Activated CD8-positive, alpha-beta T cell treated with anti-CD3 and anti-CD28 coated beads for 36 hours (primary cell): ENCODE data around the gene SEC61B. TPM values are rescaled to one million over a fixed set of nuclear protein-coding genes. Genes with fewer than 3 reads are reported as not detected.

ENCODE experiments used
- ATAC-seq: fragments of 200-7000 bp; cut with Tn5 transposase; one replicate; pipeline ENCODE4 v1.10.0; 2021; ENCODE audit warnings: mild to moderate bottlenecking, moderate library complexity
- CTCF ChIA-PET: fragments of 350-600 bp; sonication (Branson Sonifier 250); formaldehyde crosslinking; loops from one replicate; lab custom pipeline; 2021; ENCODE audit warnings: antibody characterized with exemption; lab: Charles Lee
- POLR2A ChIA-PET: fragments of 350-600 bp; sonication (Branson Sonifier 250); formaldehyde crosslinking; loops from one replicate; lab custom pipeline; 2021; ENCODE audit warnings: antibody characterized with exemption; lab: Charles Lee
- DNase-seq: peaks from one replicate; pipeline ENCODE4 v3.0.0-alpha.2; 2020
- H3K27ac Mint-ChIP-seq: one replicate; pipeline ENCODE4 v1.8.0; 2021; ENCODE audit warnings: mild to moderate bottlenecking, mixed read lengths
- H3K27me3 Mint-ChIP-seq: one replicate; pipeline ENCODE4 v1.8.0; 2021; ENCODE audit warnings: mixed read lengths
- H3K36me3 Mint-ChIP-seq: one replicate; pipeline ENCODE4 v1.8.0; 2021; ENCODE audit warnings: low read depth, mixed read lengths
- H3K4me1 Mint-ChIP-seq: one replicate; pipeline ENCODE4 v1.8.0; 2021; ENCODE audit warnings: low read depth, mixed read lengths
- H3K4me3 Mint-ChIP-seq: one replicate; pipeline ENCODE4 v1.8.0; 2021; ENCODE audit warnings: mild to moderate bottlenecking, moderate library complexity, mixed read lengths
- H3K9me3 Mint-ChIP-seq: one replicate; pipeline ENCODE4 v1.8.0; 2021; ENCODE audit warnings: mixed read lengths
- CTCF ChIP-seq: fragments of 200-600 bp; IDR thresholded peaks from one replicate; pipeline ENCODE4 v1.8.0; 2022; ENCODE audit warnings: antibody characterized with exemption, mild to moderate bottlenecking
- intact Hi-C: fragments of 100-400 bp; cut with micrococcal nuclease; formaldehyde crosslinking; loops from one replicate; pipeline ENCODE4 v1.10.0; 2022
- total RNA-seq, 2 experiments: library from RNA; stranded (reverse); gene quantifications; one replicate each; pipeline ENCODE4 v1.2.3, GENCODE V29; 2021

SEC61B gene
- total RNA-seq, 2 experiments from 2014 or later, result 140 to 149 TPM

GRCh38 chr9:99265691-99266090 is 43.6 kb downstream of the SEC61B start:
- ATAC-seq (no peak), DNase-seq (no peak)
- Mint-ChIP-seq H3K4me1 (peaks cover 27% of the 10 kb centered on the region), H3K27me3 (peaks cover 3% of the 10 kb centered on the region), H3K4me3 (no peak overlapping the region), H3K27ac (no peak overlapping the region), H3K36me3 (no peaks in the 10 kb centered on the region), H3K9me3 (no peaks in the 10 kb centered on the region)
- CTCF ChIA-PET, result interaction anchor here (0.6 to 2.6 kb wide), 15 partner anchors 9 to 713 kb away, joined by 3 to 20 read pairs (median 3); no protein-coding TSS in a partner anchor
- POLR2A ChIA-PET, result interaction anchor here (1.4 to 2.3 kb wide), 2 partner anchors 11 to 18 kb away, joined by 3 to 6 read pairs; no protein-coding TSS in a partner anchor
- TF ChIP-seq CTCF, result no peak
- intact Hi-C loops, result loop anchor here (5.0 to 10.0 kb wide), 2 partner anchors 557 to 749 kb away; partner anchors contain the start of gene NR4A3

- DNase-seq, result peak; percentile 86
- Mint-ChIP-seq H3K9me3 (no peaks in the 10 kb centered on the region), H3K27me3 (peaks cover 3% of the 10 kb centered on the region), H3K4me1 (peaks cover 27% of the 10 kb centered on the region), H3K36me3 (no peaks in the 10 kb centered on the region), H3K4me3 (peak overlapping the region; percentile 6), H3K27ac (no peak overlapping the region)
- peak; percentile 90 for ATAC-seq
- POLR2A ChIA-PET, result interaction anchor here (2.3 kb wide), 1 partner anchor 12 kb away, joined by 6 read pairs; no protein-coding TSS in a partner anchor
- TF ChIP-seq CTCF, result peak; percentile 97
- CTCF ChIA-PET, result interaction anchor here (0.6 to 2.6 kb wide), 15 partner anchors 10 to 712 kb away, joined by 3 to 20 read pairs (median 3); no protein-coding TSS in a partner anchor
- intact Hi-C loops, result loop anchor here (5.0 to 10.0 kb wide), 2 partner anchors 556 to 748 kb away; partner anchors contain the start of gene NR4A3
Observed at GRCh38 chr9:99266255-99267023, 44.4 kb downstream of the SEC61B start.

DNA sequence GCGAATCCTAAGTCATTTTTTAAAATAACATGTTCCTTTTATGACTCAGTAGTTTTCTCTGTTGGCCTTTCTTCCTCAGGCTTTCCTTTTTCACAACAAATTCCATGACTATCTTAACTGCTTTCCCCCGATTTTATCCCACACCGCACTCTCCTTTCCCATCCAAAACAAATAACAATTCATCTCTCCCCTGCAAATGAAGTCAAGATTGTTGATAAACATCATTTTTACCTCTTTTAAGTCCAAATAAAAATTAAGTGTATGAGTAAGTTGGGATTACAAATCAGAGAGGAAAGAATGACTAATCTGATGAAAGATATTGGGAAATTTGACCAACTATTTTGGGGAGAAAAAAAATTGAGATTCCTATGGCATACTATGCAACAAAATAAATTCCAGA is 47.3 kb downstream of the SEC61B start:
- ATAC-seq (no peak), DNase-seq (no peak)
- POLR2A ChIA-PET, result no interaction called here
- Mint-ChIP-seq H3K36me3 (no peaks in the 10 kb centered on the region), H3K27me3 (peaks cover 3% of the 10 kb centered on the region), H3K9me3 (no peaks in the 10 kb centered on the region), H3K4me1 (peaks cover 15% of the 10 kb centered on the region), H3K4me3 (no peak overlapping the region), H3K27ac (no peak overlapping the region)
- CTCF ChIA-PET, result no interaction called here
- intact Hi-C loops, result loop anchor here (5.0 to 10.0 kb wide), 2 partner anchors 553 to 745 kb away; partner anchors contain the start of gene NR4A3
- no peak for TF ChIP-seq CTCF

DNA sequence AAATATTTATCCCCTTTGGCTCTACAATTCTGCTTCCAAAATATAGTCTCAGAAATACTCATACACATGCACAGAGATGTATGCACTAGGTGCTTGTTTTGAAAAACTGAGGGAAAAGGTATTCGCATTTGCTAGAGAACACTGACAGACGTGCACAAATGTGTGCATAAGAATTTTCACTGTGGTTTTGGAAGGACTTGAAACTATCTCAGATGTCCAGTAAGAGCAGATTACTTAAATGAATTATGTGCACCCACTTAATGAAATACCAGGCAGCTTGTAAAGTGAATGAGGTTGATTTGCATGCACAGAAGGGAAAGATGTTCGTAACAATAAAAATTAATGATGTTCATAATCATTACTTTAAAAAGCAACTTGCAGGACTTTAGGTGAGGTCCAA is 48.4 kb downstream of the SEC61B start:
- H3K9me3 Mint-ChIP-seq, result no peaks in the 10 kb centered on the region

More for the DNA sequence above, 48.4 kb downstream of the SEC61B start:
- Mint-ChIP-seq H3K4me1 (peaks cover 15% of the 10 kb centered on the region), H3K27ac (no peak overlapping the region), H3K4me3 (no peak overlapping the region), H3K27me3 (peaks cover 3% of the 10 kb centered on the region), H3K36me3 (no peaks in the 10 kb centered on the region)
- ChIA-PET CTCF (interaction anchor here (0.9 to 2.7 kb wide), 2 partner anchors 39 to 86 kb away, joined by 3 to 7 read pairs; no protein-coding TSS in a partner anchor), POLR2A (no interaction called here)
- no peak for TF ChIP-seq CTCF
- DNase-seq (no peak), ATAC-seq (no peak)
- intact Hi-C loops, result no loop called here
